ENCODE measurements around the gene PDE6A. TPM values are rescaled to one million over a fixed set of nuclear protein-coding genes. Genes with fewer than 3 reads are reported as not detected.

The PDE6A gene
- total RNA-seq, 1 experiment from 2014 or later = not detected

DNA sequence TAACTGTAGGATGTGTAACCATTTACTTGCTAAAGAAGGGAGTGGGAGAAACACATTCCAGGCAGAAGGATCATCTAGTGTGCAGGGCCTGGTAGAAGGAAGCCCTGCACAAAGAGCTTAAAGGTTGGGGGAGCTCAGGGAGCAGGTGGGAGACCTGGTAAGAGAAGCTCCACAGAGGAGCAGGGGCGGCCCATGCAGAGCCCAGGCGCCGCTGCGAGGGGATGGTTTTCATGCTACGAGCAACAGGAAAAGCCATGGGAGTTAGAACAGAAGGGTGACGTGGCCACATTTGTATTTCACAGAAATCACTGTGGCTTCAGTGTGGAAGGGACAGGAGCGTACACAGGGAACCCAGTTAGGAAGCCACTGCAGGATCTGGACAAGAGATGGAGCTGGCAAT lies 73.1 kb downstream of the PDE6A start:
- Histone ChIP-seq H4K91ac (ENCODE audit: insufficient read length, low read depth, low read length) (no peak overlapping the region), H3K79me1 (ENCODE audit: insufficient read depth, low read depth, low read length, poor library complexity, severe bottlenecking) (no peaks in the 10 kb centered on the region), H3K23me2 (ENCODE audit: insufficient read length, low read depth, low read length, poor library complexity, severe bottlenecking) (no peaks in the 10 kb centered on the region), H3K27me3 (ENCODE audit: insufficient read depth, low read length) (no peaks in the 10 kb centered on the region), H4K20me1 (ENCODE audit: control insufficient read depth, insufficient read depth, insufficient read length) (peaks cover 2% of the 10 kb centered on the region), H2BK15ac (ENCODE audit: low read depth, low read length) (no peak overlapping the region), H2BK5ac (ENCODE audit: insufficient read length, low read length) (no peak overlapping the region), H3K9me3 (ENCODE audit: control insufficient read depth, low read depth, low read length) (no peaks in the 10 kb centered on the region), H3K4me1 (ENCODE audit: insufficient read depth, low read length) (no peaks in the 10 kb centered on the region; the same call in 1 of the 2 replicates), H3K4ac (ENCODE audit: low read depth, low read length) (no peak overlapping the region), H2BK12ac (ENCODE audit: insufficient read length, low read depth, low read length) (no peak overlapping the region), H2AK5ac (ENCODE audit: insufficient read length, low read length) (no peak overlapping the region), H4K5ac (ENCODE audit: insufficient read length, low read depth, low read length) (no peak overlapping the region), H3K56ac (ENCODE audit: insufficient read length, low read depth, low read length) (no peak overlapping the region), H4K8ac (replicated peaks; ENCODE audit: insufficient read length, low read depth, low read length) (no peak overlapping the region), H3K4me2 (ENCODE audit: insufficient read depth, insufficient read length, low read length) (no peak overlapping the region), H3K14ac (ENCODE audit: insufficient read depth, low read length) (no peak overlapping the region), H2BK120ac (ENCODE audit: low read depth, low read length, poor library complexity, severe bottlenecking) (no peak overlapping the region), H3K79me2 (ENCODE audit: insufficient read depth, low read length) (no peaks in the 10 kb centered on the region), H3K18ac (ENCODE audit: insufficient read length, low read depth, low read length) (no peak overlapping the region), H3K23ac (ENCODE audit: insufficient read length, low read depth, low read length) (no peak overlapping the region), H2AFZ (ENCODE audit: low read length) (no peak overlapping the region), H3T11ph (ENCODE audit: low read length) (no peak overlapping the region), H2BK20ac (ENCODE audit: low read depth, low read length, poor library complexity, severe bottlenecking) (no peak overlapping the region), H3K9ac (ENCODE audit: extremely low read depth, insufficient read length, low read length) (no peak overlapping the region), H3K27ac (ENCODE audit: insufficient read length, low read depth, low read length) (no peak overlapping the region)
- no CpG with 5 or more reads among the region's 7 CpGs for WGBS (ENCODE audit: extremely low coverage, insufficient read length, low lambda C conversion rate)
- H3K27ac Mint-ChIP-seq = no peak overlapping the region
- no peaks in the 10 kb centered on the region for H3K9me3 Mint-ChIP-seq
- DNase-seq = no peak
- no peaks in the 10 kb centered on the region for H3K36me3 Mint-ChIP-seq (ENCODE audit: insufficient read depth in 1 of 3, low read depth in 3 of 3)
- no peak overlapping the region for H3K4me3 Mint-ChIP-seq
- peaks cover 4% of the 10 kb centered on the region for H3K27me3 Mint-ChIP-seq (ENCODE audit: low read depth)
- H3K4me1 Mint-ChIP-seq = peaks cover 10 to 17% of the 10 kb centered on the region in 2 experiments
- TF ChIP-seq CTCF (conservative IDR thresholded peaks at IDR 0.05) = no peak
